Stimulated activated naive B cell treated with anti-CD40 and anti-IgM and Interleukin-4, amounts not matched to agents 10 μg/mL and 1 μg/mL and 100 μg/mL, for 72 hours (primary cell): ENCODE results near the gene GZMM.
A peak's percentile ranks its signal among the peaks of the same experiment; 100 is the strongest.
"Not testable (repeated sequence)": the region's sequence is repeated elsewhere in the genome, so short reads cannot be mapped to it uniquely, and the experiment has no call there.

Experiments
- ATAC-seq, 2 donors: fragments of 150-1000 bp; cut with Tn5 transposase; replicated peaks; 2 replicates each; pipeline ENCODE4 v1.10.0; 2021; ENCODE audit warnings: moderate library complexity in 1 of 2
- DNase-seq: peaks from one replicate; pipeline ENCODE4 v3.0.0; 2021
- H3K27ac Mint-ChIP-seq: one replicate; pipeline ENCODE4 v1.8.0; 2022; ENCODE audit warnings: mild to moderate bottlenecking, mixed read lengths
- H3K27me3 Mint-ChIP-seq, 2 donors: one replicate each; pipeline ENCODE4 v1.8.0; 2022; ENCODE audit warnings: mixed read lengths in 2 of 2
- H3K36me3 Mint-ChIP-seq, 2 donors: one replicate each; pipeline ENCODE4 v1.8.0; 2022; ENCODE audit warnings: mixed read lengths in 2 of 2, mild to moderate bottlenecking in 1 of 2
- H3K4me1 Mint-ChIP-seq, 2 donors: one replicate each; pipeline ENCODE4 v1.8.0; 2022; ENCODE audit warnings: mixed read lengths in 2 of 2, mild to moderate bottlenecking in 1 of 2
- H3K4me3 Mint-ChIP-seq, 2 donors: one replicate each; pipeline ENCODE4 v1.8.0; 2022; ENCODE audit warnings: mild to moderate bottlenecking in 2 of 2, mixed read lengths in 2 of 2, moderate library complexity in 1 of 2
- H3K9me3 Mint-ChIP-seq, 2 donors: one replicate each; pipeline ENCODE4 v1.8.0; 2022; ENCODE audit warnings: mixed read lengths in 2 of 2, mild to moderate bottlenecking in 1 of 2

The GZMM gene

DNA sequence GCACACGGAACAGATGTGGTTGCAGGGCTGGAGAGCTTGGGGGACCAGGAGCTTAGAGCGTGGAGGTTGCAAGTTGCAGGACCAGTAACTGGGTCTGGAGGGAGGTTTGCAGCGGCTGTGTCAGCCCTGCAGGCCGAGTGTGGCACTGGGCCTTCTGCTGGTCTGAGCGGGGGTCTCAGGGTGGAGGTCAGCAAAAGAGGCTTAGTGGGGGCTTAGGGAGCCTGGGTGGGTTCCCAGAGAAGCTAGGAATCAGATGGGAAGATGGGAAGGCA is 40.1 kb downstream of the GZMM start:
- H3K36me3 Mint-ChIP-seq: peaks cover 8 to 27% of the 10 kb centered on the region in 2 donors
- peak overlapping the region in 1 of 2 donors; percentile 52 for H3K4me3 Mint-ChIP-seq
- no peaks in the 10 kb centered on the region for H3K9me3 Mint-ChIP-seq
- peaks cover 11 to 18% of the 10 kb centered on the region in 2 donors for H3K4me1 Mint-ChIP-seq
- peaks cover 9 to 10% of the 10 kb centered on the region in 2 donors for H3K27me3 Mint-ChIP-seq
- DNase-seq (no peak), ATAC-seq (no peak)
- peak overlapping the region; percentile 25 for H3K27ac Mint-ChIP-seq

DNA sequence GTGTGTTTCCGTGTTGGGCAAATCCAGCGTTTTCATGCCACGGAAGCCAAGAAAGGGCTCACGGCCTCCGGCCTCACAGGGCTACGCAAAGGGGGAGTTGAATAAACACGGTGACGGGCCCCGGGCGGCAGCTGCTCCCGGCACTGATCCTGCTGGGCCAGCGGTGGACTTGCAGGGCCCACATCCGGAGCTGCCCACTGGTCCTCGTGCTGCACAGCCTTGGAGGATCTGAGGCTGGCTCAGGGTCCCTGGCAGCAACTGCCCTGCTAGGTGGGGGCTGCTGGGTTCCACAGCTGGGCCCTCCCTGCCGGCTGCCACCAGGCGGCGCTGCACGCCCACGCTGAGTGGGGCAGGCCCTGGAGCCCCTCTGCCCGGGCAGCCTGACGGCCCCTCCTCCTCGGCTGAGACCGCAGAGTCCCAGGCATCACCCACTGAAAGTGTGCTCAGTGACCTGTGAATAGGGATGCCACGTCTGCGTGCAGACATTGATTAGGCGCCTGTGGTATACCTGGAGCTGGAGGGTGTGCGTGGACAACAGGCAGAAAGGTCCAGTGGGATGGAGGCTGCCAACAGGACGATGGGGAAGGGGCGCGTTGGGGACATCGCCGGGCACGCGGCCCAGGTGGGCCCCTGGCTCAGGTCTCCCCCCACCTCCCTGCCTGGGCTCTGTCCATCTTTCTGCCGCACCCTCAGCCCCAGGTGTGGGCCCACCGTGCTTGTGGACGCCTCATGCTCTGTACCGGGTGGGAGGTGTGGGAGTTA is 40.6 kb downstream of the GZMM start:
- peaks cover 8 to 25% of the 10 kb centered on the region in 2 donors for H3K36me3 Mint-ChIP-seq
- DNase-seq: no peak
- no peaks in the 10 kb centered on the region for H3K9me3 Mint-ChIP-seq
- H3K27me3 Mint-ChIP-seq: peaks cover 9 to 14% of the 10 kb centered on the region in 2 donors
- peak; percentile 72 to 81 for ATAC-seq
- peaks cover 11 to 20% of the 10 kb centered on the region in 2 donors for H3K4me1 Mint-ChIP-seq
- peak overlapping the region; percentile 82 for H3K27ac Mint-ChIP-seq
- peak overlapping the region in 1 of 2 donors; percentile 52 for H3K4me3 Mint-ChIP-seq

DNA sequence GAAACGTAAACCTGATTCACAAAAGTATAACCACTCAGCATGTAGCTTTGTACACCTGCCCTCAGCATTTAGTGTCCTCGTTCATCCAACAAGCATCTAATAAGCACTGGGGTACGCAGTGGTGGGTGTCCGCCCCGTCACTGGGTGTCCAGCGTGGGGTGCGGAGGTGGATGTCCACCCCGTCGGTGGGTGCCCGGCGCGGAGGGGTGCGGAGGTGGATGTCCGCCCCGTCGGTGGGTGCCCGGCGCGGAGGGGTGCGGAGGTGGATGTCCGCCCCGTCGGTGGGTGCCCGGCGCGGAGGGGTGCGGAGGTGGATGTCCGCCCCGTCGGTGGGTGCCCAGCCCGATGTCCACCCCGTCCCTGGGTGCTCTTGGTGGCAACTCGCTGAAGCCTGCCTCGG is 41.3 kb downstream of the GZMM start:
- H3K4me1 Mint-ChIP-seq: peaks cover 11 to 20% of the 10 kb centered on the region in 2 donors
- H3K4me3 Mint-ChIP-seq, H3K9me3 Mint-ChIP-seq, DNase-seq, ATAC-seq: not testable (repeated sequence)
- peaks cover 7 to 19% of the 10 kb centered on the region in 2 donors for H3K36me3 Mint-ChIP-seq
- H3K27me3 Mint-ChIP-seq: peaks cover 9 to 14% of the 10 kb centered on the region in 2 donors
- peak overlapping the region; percentile 75 for H3K27ac Mint-ChIP-seq

DNA sequence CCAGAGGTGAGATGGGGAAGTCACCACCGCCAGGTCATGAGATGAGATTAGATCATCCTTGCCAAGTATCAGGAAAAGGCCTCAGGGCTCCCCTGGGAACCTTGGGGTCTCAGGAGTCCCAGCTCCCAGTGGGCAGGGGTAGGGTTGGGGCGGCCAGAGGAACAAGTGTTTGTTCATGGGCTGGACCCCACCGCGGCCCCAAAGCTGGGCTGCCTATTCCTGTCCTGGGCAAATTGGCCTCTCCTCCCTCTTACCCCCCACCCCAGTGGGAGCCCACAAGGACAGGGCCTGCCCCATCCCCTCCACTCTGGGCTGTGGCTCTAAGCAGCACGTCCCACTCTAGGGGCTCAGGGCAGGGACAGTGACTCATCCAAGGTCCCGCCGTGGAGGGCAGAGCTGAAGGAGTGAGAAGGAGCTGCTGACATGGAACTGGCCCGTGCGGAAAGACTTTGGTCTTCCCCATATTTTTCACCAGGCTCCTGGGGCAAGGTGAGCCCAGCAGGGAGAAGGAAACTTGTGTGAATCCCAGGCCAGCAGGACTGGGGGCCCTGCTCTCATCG is 41.8 kb downstream of the GZMM start:
- H3K4me1 Mint-ChIP-seq: peaks cover 11 to 20% of the 10 kb centered on the region in 2 donors
- peak overlapping the region; percentile 20 for H3K27ac Mint-ChIP-seq
- H3K9me3 Mint-ChIP-seq: no peaks in the 10 kb centered on the region
- peaks cover 9 to 14% of the 10 kb centered on the region in 2 donors for H3K27me3 Mint-ChIP-seq
- H3K4me3 Mint-ChIP-seq: no peak overlapping the region
- ATAC-seq (peak in 1 of 2 donors; percentile 15), DNase-seq (no peak)
- peaks cover 6 to 15% of the 10 kb centered on the region in 2 donors for H3K36me3 Mint-ChIP-seq

DNA sequence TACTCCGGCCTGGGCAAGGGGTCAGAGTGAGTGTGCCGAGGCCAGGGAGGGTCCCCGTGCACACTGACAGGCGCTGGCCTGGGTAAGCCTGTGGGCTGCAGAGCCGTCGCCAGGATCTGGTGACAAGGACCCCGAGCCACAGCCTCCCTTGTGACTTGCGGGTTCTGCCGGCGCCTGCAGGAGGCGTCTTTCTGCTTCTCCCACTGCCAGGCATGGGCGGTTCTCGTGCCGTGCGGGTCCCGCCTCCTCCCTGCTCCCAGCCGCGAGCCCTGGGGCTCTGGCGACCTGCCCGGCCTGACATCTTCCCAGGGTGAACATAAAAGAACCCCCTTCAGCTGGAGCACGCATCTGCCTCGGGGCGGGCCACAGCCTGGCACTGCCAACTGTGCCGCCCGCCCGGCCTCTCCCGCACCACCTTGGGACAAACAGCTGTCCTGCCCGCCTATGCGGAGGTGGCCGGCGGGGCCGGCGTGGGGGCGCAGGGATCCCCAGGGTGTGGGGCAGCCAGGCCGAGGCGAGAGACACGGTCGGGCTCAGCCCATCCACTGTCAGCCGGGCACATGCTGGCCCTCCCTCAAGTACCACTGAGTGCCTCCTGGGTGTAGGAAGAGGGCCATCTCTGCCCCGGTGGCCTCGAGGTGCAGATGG is 44.4 kb downstream of the GZMM start:
- Mint-ChIP-seq H3K4me1 (peaks cover 17 to 22% of the 10 kb centered on the region in 2 donors), H3K9me3 (no peaks in the 10 kb centered on the region), H3K27me3 (peaks cover 23 to 37% of the 10 kb centered on the region in 2 donors), H3K4me3 (peak overlapping the region in 1 of 2 donors; percentile 67), H3K36me3 (peaks cover 0 to 9% of the 10 kb centered on the region in 2 donors), H3K27ac (no peak overlapping the region)
- DNase-seq (no peak), ATAC-seq (peak; percentile 57 to 61)

DNA sequence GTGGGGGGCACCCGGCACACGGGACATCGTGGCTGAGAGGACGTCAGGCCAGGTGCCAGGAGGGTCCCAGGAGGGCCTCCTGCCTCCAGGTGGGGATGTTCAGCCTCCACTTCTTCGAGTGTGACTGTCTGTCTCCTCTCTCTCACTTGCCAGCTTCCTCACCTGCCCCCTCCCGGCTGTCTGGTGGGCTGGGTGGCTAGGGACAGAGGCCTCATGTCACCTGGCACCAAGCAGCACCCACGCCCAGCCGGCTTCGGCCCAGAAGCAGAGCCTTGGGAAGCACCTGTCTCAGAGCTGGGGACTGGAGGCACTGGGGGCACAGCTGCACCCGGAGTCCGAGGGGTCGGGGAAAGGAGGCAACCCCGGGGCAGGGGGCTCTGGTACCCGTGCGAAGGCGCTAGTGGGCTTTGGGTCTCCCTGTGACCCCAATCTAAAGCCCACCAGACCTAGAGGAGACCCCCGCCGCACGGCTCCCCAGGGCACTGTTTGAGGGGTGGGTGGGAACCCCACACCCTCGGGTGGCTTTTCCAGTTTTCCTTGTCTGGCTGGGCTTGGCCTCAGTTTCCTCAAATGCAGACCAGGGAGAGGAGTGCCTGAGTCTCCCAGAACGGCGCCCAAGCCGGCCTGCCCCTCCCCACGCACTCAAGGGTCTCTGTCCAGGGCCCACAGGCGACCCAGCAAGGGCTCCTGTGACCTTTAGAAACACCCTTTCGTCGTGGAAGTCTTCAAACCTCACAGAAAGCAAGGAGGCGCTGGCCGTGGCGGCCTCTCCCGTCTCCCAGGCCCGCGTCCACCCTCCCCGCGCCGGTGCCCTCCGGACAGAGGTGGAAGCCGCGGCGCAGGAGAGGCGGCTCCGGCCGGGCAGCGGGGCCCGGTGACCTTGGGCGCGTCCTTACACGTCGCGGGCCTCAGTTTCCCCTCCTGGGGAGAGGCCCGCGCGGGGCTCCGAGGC is 45.2 kb downstream of the GZMM start:
- Mint-ChIP-seq H3K36me3 (peaks cover 0 to under 1% of the 10 kb centered on the region in 2 donors), H3K4me1 (peaks cover 16 to 25% of the 10 kb centered on the region in 2 donors), H3K27me3 (peaks cover 30 to 45% of the 10 kb centered on the region in 2 donors), H3K9me3 (no peaks in the 10 kb centered on the region), H3K4me3 (peak overlapping the region in 1 of 2 donors; percentile 54), H3K27ac (no peak overlapping the region)
- DNase-seq: no peak
- ATAC-seq: peak; percentile 2 to 15

DNA sequence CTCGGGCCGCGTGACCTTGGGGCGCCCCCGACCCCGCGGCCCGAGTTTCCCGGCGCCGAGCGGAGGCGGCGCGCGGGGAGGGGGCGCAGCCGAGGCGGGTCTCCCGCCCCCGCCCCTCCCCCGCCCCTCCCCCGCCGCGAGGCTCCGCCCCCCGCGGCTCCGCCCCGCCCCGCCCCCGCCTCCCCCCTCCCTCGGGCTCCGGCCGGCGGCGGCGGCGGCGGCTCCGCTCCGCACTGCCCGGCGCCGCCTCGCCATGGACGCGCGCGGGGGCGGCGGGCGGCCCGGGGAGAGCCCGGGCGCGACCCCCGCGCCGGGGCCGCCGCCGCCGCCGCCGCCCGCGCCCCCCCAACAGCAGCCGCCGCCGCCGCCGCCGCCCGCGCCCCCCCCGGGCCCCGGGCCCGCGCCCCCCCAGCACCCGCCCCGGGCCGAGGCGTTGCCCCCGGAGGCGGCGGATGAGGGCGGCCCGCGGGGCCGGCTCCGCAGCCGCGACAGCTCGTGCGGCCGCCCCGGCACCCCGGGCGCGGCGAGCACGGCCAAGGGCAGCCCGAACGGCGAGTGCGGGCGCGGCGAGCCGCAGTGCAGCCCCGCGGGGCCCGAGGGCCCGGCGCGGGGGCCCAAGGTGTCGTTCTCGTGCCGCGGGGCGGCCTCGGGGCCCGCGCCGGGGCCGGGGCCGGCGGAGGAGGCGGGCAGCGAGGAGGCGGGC is 46.0 kb downstream of the GZMM start, which contains the start of gene HCN2:
TSS of gene HCN2 (plus strand) at position 189 of the 703 bp plus-strand sequence. CDS start at position 254, 65 bp downstream.
- DNase-seq (no peak), ATAC-seq (no peak)
- H3K27me3 Mint-ChIP-seq: peaks cover 34 to 54% of the 10 kb centered on the region in 2 donors
- peak within 1 kb of the TSS in 1 of 2 donors; percentile 57 for H3K4me3 Mint-ChIP-seq
- no peak within 1 kb of the TSS for H3K27ac Mint-ChIP-seq
- peaks cover 14 to 20% of the 10 kb centered on the region in 2 donors for H3K4me1 Mint-ChIP-seq
- H3K36me3 Mint-ChIP-seq: no peaks in the 10 kb centered on the region
- no peaks in the 10 kb centered on the region for H3K9me3 Mint-ChIP-seq

DNA sequence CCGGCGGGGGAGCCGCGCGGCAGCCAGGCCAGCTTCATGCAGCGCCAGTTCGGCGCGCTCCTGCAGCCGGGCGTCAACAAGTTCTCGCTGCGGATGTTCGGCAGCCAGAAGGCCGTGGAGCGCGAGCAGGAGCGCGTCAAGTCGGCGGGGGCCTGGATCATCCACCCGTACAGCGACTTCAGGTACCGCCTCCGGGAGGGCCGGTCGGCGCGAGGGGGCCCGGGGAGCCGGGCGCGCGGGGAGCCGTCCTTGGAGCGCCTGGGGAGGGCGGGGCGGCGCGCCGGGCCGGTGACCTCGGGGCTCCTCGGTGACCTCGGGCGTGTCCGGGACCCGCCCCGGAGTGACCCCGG is 46.5 kb downstream of the GZMM start:
- H3K27me3 Mint-ChIP-seq: peaks cover 36 to 58% of the 10 kb centered on the region in 2 donors
- peaks cover 14 to 20% of the 10 kb centered on the region in 2 donors for H3K4me1 Mint-ChIP-seq
- H3K36me3 Mint-ChIP-seq: no peaks in the 10 kb centered on the region
- no peaks in the 10 kb centered on the region for H3K9me3 Mint-ChIP-seq
- peak overlapping the region in 1 of 2 donors; percentile 57 for H3K4me3 Mint-ChIP-seq
- no peak for DNase-seq
- ATAC-seq: peak in 1 of 2 donors; percentile 33
- H3K27ac Mint-ChIP-seq: no peak overlapping the region

DNA sequence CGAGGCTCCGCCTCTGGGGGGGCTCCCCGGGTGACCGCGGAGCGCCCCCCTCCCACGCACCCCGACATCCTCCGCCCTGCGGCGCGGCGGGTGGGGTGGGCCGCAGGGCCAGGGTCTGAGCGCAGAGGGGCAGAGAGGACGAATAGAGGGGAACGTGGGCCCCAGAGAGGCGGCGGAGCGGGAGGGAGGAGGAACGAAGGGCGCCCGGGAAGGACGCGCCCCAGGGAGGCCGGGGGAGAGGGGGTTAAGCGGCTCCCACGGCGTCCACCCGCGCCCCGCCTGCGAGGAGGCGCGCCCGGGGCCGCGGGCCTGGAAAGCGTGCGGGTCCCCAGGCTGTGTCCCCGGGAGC is 46.9 kb downstream of the GZMM start:
- Mint-ChIP-seq H3K27ac (no peak overlapping the region), H3K4me1 (peaks cover 14 to 20% of the 10 kb centered on the region in 2 donors), H3K9me3 (no peaks in the 10 kb centered on the region), H3K4me3 (no peak overlapping the region), H3K27me3 (peaks cover 38 to 61% of the 10 kb centered on the region in 2 donors), H3K36me3 (no peaks in the 10 kb centered on the region)
- DNase-seq (no peak), ATAC-seq (no peak)

DNA sequence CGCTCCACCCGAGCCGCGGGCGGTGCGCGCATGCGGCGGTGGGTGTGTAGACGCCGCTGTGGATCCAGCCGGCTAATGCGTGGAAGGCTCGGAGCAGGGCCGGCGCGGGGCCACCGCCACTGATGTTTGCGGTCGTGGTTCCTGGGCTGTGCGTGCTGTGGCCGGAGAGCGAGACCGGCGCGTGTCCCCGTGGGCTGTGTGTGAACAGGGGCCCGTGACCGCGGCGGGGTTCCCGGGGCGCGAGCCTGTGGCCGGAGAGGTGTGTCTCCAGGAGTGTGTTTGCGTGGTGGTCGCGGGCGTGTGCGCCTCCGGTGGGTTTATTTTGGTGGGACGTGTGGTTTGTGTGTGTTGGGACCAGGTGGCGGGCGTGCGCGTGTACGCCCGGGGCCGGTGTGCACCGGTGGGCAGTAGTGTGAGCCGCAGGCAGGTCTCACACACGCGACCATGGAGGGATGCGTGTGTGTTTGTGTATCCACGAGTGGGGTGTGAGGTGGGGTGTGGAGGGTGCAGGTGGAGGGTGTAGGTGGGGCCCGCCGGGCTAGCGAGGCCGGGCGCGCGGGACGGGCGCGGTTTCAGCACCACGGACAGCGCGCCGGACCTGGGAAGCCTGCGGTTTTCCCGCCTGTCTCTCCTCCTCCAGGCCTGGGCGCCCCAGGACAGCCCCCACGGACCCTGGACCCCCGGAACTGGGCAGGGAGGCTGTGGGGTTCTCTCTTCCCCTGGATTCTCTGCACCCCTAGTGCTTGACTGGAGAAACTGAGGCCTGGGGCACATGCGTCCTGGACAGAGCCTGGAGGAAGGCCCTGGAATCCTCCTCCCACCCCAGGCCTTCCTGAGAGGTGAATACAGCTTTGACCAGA is 47.5 kb downstream of the GZMM start:
- Mint-ChIP-seq H3K27ac (no peak overlapping the region), H3K36me3 (no peaks in the 10 kb centered on the region), H3K4me1 (peaks cover 14 to 20% of the 10 kb centered on the region in 2 donors), H3K27me3 (peaks cover 38 to 65% of the 10 kb centered on the region in 2 donors), H3K4me3 (peak overlapping the region in 1 of 2 donors; percentile 21), H3K9me3 (no peaks in the 10 kb centered on the region)
- DNase-seq (no peak), ATAC-seq (no peak)

DNA sequence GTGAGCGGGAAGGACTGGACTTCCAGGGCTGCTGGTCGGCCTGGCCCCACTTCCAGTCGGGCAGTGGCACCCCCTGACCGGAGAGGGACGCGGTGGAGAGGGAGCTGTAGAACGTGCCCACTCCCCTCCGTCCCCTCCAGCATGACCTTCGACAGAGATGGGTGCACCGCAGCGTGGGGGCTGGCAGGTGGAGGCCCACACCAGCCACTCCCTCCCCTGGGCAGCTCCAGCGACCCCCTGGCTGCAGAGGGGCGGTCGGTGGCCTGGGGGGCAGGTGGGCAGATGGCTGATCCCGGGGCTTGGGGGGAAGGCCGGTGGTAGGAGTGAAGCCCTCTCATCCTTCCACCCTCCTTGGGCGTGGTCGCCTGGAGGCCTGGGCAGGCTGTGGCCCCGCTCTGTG is 48.2 kb downstream of the GZMM start:
- Mint-ChIP-seq H3K27me3 (peaks cover 38 to 68% of the 10 kb centered on the region in 2 donors), H3K36me3 (no peaks in the 10 kb centered on the region), H3K4me3 (no peak overlapping the region), H3K9me3 (no peaks in the 10 kb centered on the region), H3K27ac (no peak overlapping the region), H3K4me1 (peaks cover 14 to 20% of the 10 kb centered on the region in 2 donors)
- DNase-seq: no peak
- no peak for ATAC-seq

DNA sequence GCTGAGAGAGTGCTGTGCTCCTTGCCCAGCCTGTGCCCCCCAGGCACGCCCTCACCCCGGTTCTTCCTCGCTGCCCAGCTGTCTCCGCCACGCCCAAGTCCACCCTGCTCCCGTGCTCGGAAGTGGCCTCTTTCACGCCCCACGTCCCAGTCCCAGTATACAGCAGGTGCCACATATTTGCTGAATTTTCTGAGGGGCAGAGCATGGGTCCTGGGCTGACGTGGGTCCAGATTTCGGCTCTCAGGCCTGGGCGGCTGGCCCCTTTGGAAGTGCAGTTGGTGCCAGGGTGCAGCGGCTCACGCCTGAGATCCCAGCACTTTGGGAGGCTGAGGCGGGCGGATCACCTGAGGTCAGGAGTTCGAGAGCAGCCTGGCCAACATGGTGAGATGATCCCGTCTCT is 49.2 kb downstream of the GZMM start:
- H3K4me3 Mint-ChIP-seq: no peak overlapping the region
- no peaks in the 10 kb centered on the region for H3K36me3 Mint-ChIP-seq
- no peaks in the 10 kb centered on the region for H3K9me3 Mint-ChIP-seq
- no peak for DNase-seq
- peaks cover 37 to 66% of the 10 kb centered on the region in 2 donors for H3K27me3 Mint-ChIP-seq
- peaks cover 13 to 19% of the 10 kb centered on the region in 2 donors for H3K4me1 Mint-ChIP-seq
- no peak for ATAC-seq
- H3K27ac Mint-ChIP-seq: no peak overlapping the region

DNA sequence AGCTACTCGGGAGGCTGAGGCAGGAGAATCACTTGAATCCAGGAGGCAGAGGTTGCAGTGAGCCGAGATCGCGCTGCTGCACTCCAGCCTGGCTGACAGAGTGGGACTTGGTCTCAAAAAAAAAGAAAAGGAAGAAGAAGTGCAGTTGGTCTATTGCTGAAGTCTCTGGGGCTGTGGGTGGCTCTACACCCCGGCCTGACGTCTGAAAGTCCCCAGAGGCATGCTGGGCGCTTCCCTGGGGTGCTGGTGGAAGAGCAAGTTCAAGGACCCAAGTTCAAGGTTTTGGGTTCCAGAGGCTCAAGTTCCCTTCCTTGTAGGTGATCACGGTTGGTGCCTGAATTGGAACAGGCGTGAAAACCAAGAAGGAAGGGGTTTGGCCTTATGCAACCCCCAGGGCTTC is 49.7 kb downstream of the GZMM start:
- DNase-seq (no peak), ATAC-seq (peak in 1 of 2 donors; percentile 62)
- peaks cover 32 to 62% of the 10 kb centered on the region in 2 donors for H3K27me3 Mint-ChIP-seq
- H3K36me3 Mint-ChIP-seq: no peaks in the 10 kb centered on the region
- H3K27ac Mint-ChIP-seq: no peak overlapping the region
- no peak overlapping the region for H3K4me3 Mint-ChIP-seq
- H3K9me3 Mint-ChIP-seq: no peaks in the 10 kb centered on the region
- H3K4me1 Mint-ChIP-seq: peaks cover 10 to 14% of the 10 kb centered on the region in 2 donors
